HCT116 (cell line): ENCODE results near the gene ZNF568. TPM values are rescaled to one million over a fixed set of nuclear protein-coding genes. Genes with fewer than 3 reads are reported as not detected.

Experiments
- ATAC-seq: fragments of 200-7000 bp; cut with Tn5 transposase; 2 replicates; pipeline ENCODE4 v1.9.1; 2020; ENCODE audit warnings: mild to moderate bottlenecking, moderate library complexity
- BruUV-seq: library from RNA; stranded (reverse); fragments of 400-500 nt; replicated peaks from 2 replicates; lab custom pipeline; 2021; lab: Mats Ljungman, UMichigan
- CTCF ChIA-PET: fragments of 300-600 bp; sonication (Branson Sonifier 250); formaldehyde crosslinking; loops from one replicate; lab custom pipeline; 2021; ENCODE audit warnings: antibody characterized with exemption; lab: Charles Lee
- POLR2A ChIA-PET: fragments of 300-600, 350-600 bp; sonication (Branson Sonifier 250); formaldehyde crosslinking; loops from one replicate; lab custom pipeline; 2021; ENCODE audit warnings: antibody characterized with exemption; lab: Charles Lee
- RAD21 ChIA-PET, 2 experiments: fragments of 300-600 bp; sonication (Branson Sonifier 250); formaldehyde crosslinking; loops; one replicate each; lab custom pipeline; 2023; ENCODE audit warnings: low total read pairs in 2 of 2; ENCODE audit not compliant: uncharacterized antibody in 2 of 2, unreplicated experiment in 2 of 2, low non-redundant PET in 1 of 2; lab: Charles Lee
- DNase-seq: peaks from one replicate; pipeline ENCODE4 v3.0.0-alpha.2; 2010; ENCODE audit warnings: low read depth, low spot score
- H2AFZ ChIP-seq: fragments of 200-600 bp; shearing (Covaris generic), sonication (generic); 2 replicates; pipeline ENCODE4 v1.6.1; 2017; ENCODE audit warnings: low read depth, mixed run types, mixed read lengths, antibody characterized with exemption, low read length; ENCODE audit not compliant: poor library complexity, severe bottlenecking
- H3K27ac ChIP-seq: 2 replicates; pipeline ENCODE4 v1.5.1; 2012; ENCODE audit warnings: low read depth, low read length
- H3K27me3 ChIP-seq: fragments of 200-600 bp; sonication (generic); 2 replicates; pipeline ENCODE4 v1.6.1; 2016; ENCODE audit warnings: mixed run types, low read length, mixed read lengths; ENCODE audit not compliant: insufficient read depth
- H3K36me3 ChIP-seq, 2 experiments: fragments of 200-500 bp in 1 of 2; fragments of 200-600 bp in 1 of 2; sonication (Bioruptor generic) in 1 of 2; sonication (generic) in 1 of 2; 2 replicates each; pipeline versions ENCODE4 v1.5.1 to v1.6.1; 2014 to 2016; ENCODE audit warnings: low read length in 2 of 2, inconsistent platforms in 1 of 2, mixed read lengths in 1 of 2, mixed run types in 1 of 2; ENCODE audit not compliant: insufficient read depth in 2 of 2, control insufficient read depth in 1 of 2
- H3K4me1 ChIP-seq, 2 experiments: fragments of 200-600 bp in 1 of 2; sonication (generic) in 1 of 2; 2 replicates each; pipeline versions ENCODE4 v1.5.1 to v1.6.1; 2012 to 2017; ENCODE audit warnings: low read length in 2 of 2, inconsistent platforms in 1 of 2, mild to moderate bottlenecking in 1 of 2, mixed read lengths in 1 of 2, mixed run types in 1 of 2, moderate library complexity in 1 of 2; ENCODE audit not compliant: insufficient read depth in 2 of 2, control insufficient read depth in 1 of 2
- H3K4me2 ChIP-seq: fragments of 200-600 bp; sonication (generic); 2 replicates; pipeline ENCODE4 v1.6.1; 2017; ENCODE audit warnings: mixed run types, low read length, mixed read lengths
- H3K4me3 ChIP-seq, 2 experiments: fragments of 200-600 bp in 1 of 2; sonication (generic) in 1 of 2; replicated peaks in 1 of 2; 2 replicates each; pipeline ENCODE4 v1.5.1; 2011 to 2016; ENCODE audit warnings: low read length in 2 of 2, control low read depth in 1 of 2, low read depth in 1 of 2, mild to moderate bottlenecking in 1 of 2, mixed read lengths in 1 of 2, mixed run types in 1 of 2
- H3K79me2 ChIP-seq: fragments of 200-600 bp; sonication (generic); 2 replicates; pipeline ENCODE4 v1.6.1; 2017; ENCODE audit warnings: mild to moderate bottlenecking, mixed run types, low read length, moderate library complexity, mixed read lengths; ENCODE audit not compliant: insufficient read depth
- H3K9ac ChIP-seq: fragments of 200-600 bp; sonication (generic); 2 replicates; pipeline ENCODE4 v1.6.1; 2016; ENCODE audit warnings: low read length, mixed read lengths
- H3K9me2 ChIP-seq: fragments of 200-600 bp; sonication (generic), shearing (Covaris generic); 2 replicates; pipeline ENCODE4 v1.6.1; 2017; ENCODE audit warnings: mixed run types, mild to moderate bottlenecking, moderate library complexity; ENCODE audit not compliant: insufficient read depth
- H3K9me3 ChIP-seq, 2 experiments: fragments of 200-500 bp in 1 of 2; fragments of 200-600 bp in 1 of 2; sonication (Bioruptor generic) in 1 of 2; sonication (generic) in 1 of 2; 2 replicates each; pipeline ENCODE4 v1.6.1; 2014 to 2017; ENCODE audit warnings: low read length in 2 of 2, mixed read lengths in 2 of 2, inconsistent platforms in 1 of 2, low read depth in 1 of 2, mild to moderate bottlenecking in 1 of 2, mixed run types in 1 of 2, moderate library complexity in 1 of 2; ENCODE audit not compliant: control insufficient read depth in 1 of 2, insufficient read depth in 1 of 2
- H4K20me1 ChIP-seq: fragments of 200-600 bp; sonication (generic), shearing (Covaris generic); 2 replicates; pipeline ENCODE4 v1.6.1; 2017; ENCODE audit warnings: mixed run types, mild to moderate bottlenecking, moderate library complexity; ENCODE audit not compliant: insufficient read depth
- CEBPB ChIP-seq: IDR thresholded peaks from 2 replicates; pipeline ENCODE4 v1.6.1; 2012; ENCODE audit warnings: low read depth
- CTCF ChIP-seq, 3 experiments: fragments of 200-600 bp in 1 of 3; sonication (generic) in 1 of 3; IDR thresholded peaks in 2 of 3; conservative IDR thresholded peaks in 1 of 3; 2 replicates each; pipeline ENCODE4 v1.5.1; 2012 to 2017; ENCODE audit warnings: low read depth in 2 of 3, low read length in 2 of 3, antibody characterized with exemption in 1 of 3, borderline replicate concordance in 1 of 3, control low read depth in 1 of 3, mild to moderate bottlenecking in 1 of 3, mixed read lengths in 1 of 3, mixed run types in 1 of 3, moderate library complexity in 1 of 3; ENCODE audit not compliant: insufficient read depth in 1 of 3
- EGR1 ChIP-seq: IDR thresholded peaks from 2 replicates; pipeline ENCODE4 v1.6.1; 2012; ENCODE audit warnings: low read depth
- POLR2AphosphoS5 ChIP-seq: IDR thresholded peaks from 2 replicates; pipeline ENCODE4 v1.6.1; 2011; ENCODE audit warnings: mild to moderate bottlenecking, low read depth, low read length, moderate library complexity
- RAD21 ChIP-seq: IDR thresholded peaks from 2 replicates; pipeline ENCODE4 v1.6.1; 2012; ENCODE audit warnings: low read depth, mild to moderate bottlenecking
- REST ChIP-seq: IDR thresholded peaks from 2 replicates; pipeline ENCODE4 v1.6.1; 2012; ENCODE audit warnings: low read depth
- TCF7L2 ChIP-seq: IDR thresholded peaks from 2 replicates; pipeline ENCODE4 v1.7.0; 2011; ENCODE audit warnings: borderline replicate concordance, inconsistent platforms; ENCODE audit not compliant: insufficient read depth, insufficient read length; ENCODE audit errors: extremely low read depth
- YY1 ChIP-seq: IDR thresholded peaks from 2 replicates; pipeline ENCODE4 v1.6.1; 2011; ENCODE audit warnings: low read length, low read depth, moderate library complexity, mild to moderate bottlenecking; ENCODE audit not compliant: insufficient replicate concordance; ENCODE audit errors: extremely low read depth
- ZFX ChIP-seq: fragments of 450-650 bp; IDR thresholded peaks from 2 replicates; pipeline ENCODE4 v1.6.1; 2017
- intact Hi-C: fragments of 100-400 bp; cut with micrococcal nuclease; formaldehyde crosslinking; loops from 2 replicates; pipeline ENCODE4 v1.10.0; 2022
- total RNA-seq: library from RNA; stranded (reverse); gene quantifications from one replicate; pipeline ENCODE4 v1.2.1, GENCODE V29; 2021; ENCODE audit not compliant: unreplicated experiment

Gene ZNF568
- total RNA-seq, 1 experiment from 2014 or later, result not detected

DNA sequence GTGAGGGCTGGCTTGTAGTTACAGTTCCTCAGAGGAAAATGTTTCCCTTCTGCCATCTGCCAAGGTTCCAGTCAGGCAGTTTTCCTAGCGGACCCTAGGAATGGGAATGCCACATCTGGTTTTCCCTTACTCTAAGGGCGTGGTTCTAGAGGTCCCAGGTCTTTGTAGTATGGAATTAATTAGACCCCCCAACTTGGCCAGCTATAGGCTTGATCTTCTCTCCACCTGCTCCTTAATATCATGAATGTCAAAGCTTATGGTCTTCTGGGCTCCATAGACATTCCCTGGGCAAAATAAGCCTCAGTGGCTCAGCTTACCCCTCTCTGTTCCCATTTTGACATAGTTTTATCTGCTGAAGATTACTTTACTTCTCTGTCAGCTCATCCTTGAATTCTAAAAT is 70.0 kb downstream of the ZNF568 start (continued):
- TF ChIP-seq REST, result no peak

DNA sequence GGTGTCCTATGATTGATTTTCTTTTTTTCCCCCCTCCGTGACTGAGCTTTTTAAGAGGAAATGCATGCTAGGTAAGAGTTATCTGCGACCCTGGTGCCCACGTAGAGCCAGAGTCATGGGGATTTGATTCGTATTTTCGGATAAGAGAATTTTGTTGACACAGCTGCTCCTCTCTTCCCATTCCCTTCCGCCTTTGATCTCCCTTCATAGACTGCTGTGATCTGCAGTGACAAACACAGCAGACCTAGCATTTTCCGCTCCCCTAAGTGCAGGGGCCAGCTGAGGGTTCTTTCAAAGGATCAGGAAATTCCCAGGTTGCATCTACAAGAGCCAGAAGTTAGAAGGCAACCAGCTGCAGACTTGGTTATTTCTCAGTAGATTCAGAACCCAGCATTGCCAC is 70.5 kb downstream of the ZNF568 start:
- TF ChIP-seq ZFX, result no peak
- TF ChIP-seq CTCF (IDR thresholded peaks at IDR 0.05 in 2 of 3, conservative IDR thresholded peaks at IDR 0.05 in 1 of 3; ENCODE audit: borderline replicate concordance in 1 of 3, insufficient read depth in 1 of 3, low read depth in 2 of 3, low read length in 2 of 3), result no peak
- no peak for TF ChIP-seq POLR2AphosphoS5
- no peak for TF ChIP-seq YY1
- no peak for TF ChIP-seq RAD21
- TF ChIP-seq TCF7L2, result no peak
- no peak for TF ChIP-seq REST
- no peak for TF ChIP-seq EGR1
- TF ChIP-seq CEBPB, result no peak
- Histone ChIP-seq H3K4me1 (no peaks in the 10 kb centered on the region), H3K36me3 (no peaks in the 10 kb centered on the region), H3K4me3 (no peak overlapping the region), H3K27me3 (no peaks in the 10 kb centered on the region), H3K9me3 (peaks cover 4 to 30% of the 10 kb centered on the region in 2 experiments; a peak in 2 of 4 replicates), H3K27ac (no peak overlapping the region), H2AFZ (no peak overlapping the region), H4K20me1 (no peaks in the 10 kb centered on the region), H3K4me2 (no peak overlapping the region), H3K9me2 (no peaks in the 10 kb centered on the region), H3K79me2 (no peaks in the 10 kb centered on the region), H3K9ac (no peak overlapping the region)
- ChIA-PET POLR2A (no interaction called here), RAD21 (no interaction called here), CTCF (no interaction called here)
- BruUV-seq, result no TSS peak
- no peak for ATAC-seq
- DNase-seq, result no peak
- intact Hi-C loops, result no loop called here
